ENCODE data around the gene NPW.
A peak's percentile ranks its signal among the peaks of the same experiment; 100 is the strongest.

NPW gene

GRCh38 chr16:1984347-1985225, 35.0 kb upstream of the NPW start:
- DNase-seq, result no peak

GRCh38 chr16:1985466-1986150, 34.0 kb upstream of the NPW start:
- no peak for DNase-seq

GRCh38 chr16:1987198-1987597, 32.4 kb upstream of the NPW start:
- DNase-seq, result no peak

GRCh38 chr16:1989209-1990100, 30.1 kb upstream of the NPW start, which contains the start of gene SYNGR3:
TSS of gene SYNGR3 (plus strand) at chr16:1989970. CDS start at chr16:1990103, 133 bp downstream.
- DNase-seq, result no peak

- DNase-seq, result no peak
Observed at GRCh38 chr16:1990101-1990350, 29.6 kb upstream of the NPW start.

- DNase-seq, result peak; percentile 46
Observed at GRCh38 chr16:1990351-1991134, 29.0 kb upstream of the NPW start.

- DNase-seq, result no peak
Observed at GRCh38 chr16:1991135-1991551, 28.4 kb upstream of the NPW start.

- DNase-seq, result no peak
Observed at GRCh38 chr16:1991588-1991947, 28.0 kb upstream of the NPW start.

- DNase-seq, result no peak
Observed at GRCh38 chr16:1991948-1992703, 27.5 kb upstream of the NPW start.

- no peak for DNase-seq
Observed at GRCh38 chr16:1992704-1993317, 26.8 kb upstream of the NPW start.

GRCh38 chr16:1993731-1994131, 25.9 kb upstream of the NPW start:
- DNase-seq, result no peak

- DNase-seq, result no peak
Observed at GRCh38 chr16:1997494-1998359, 21.9 kb upstream of the NPW start.

- DNase-seq, result no peak
Observed at GRCh38 chr16:1998360-1998835, 21.2 kb upstream of the NPW start.

- no peak for DNase-seq
Observed at GRCh38 chr16:1998852-1999801, 20.5 kb upstream of the NPW start.

GRCh38 chr16:1999866-2000514, 19.6 kb upstream of the NPW start:
- no peak for DNase-seq

- DNase-seq, result no peak
Observed at GRCh38 chr16:2001035-2001434, 18.6 kb upstream of the NPW start.

GRCh38 chr16:2001456-2002355, 17.9 kb upstream of the NPW start:
- no peak for DNase-seq
